ENCODE measurements around the gene ALLC.

- TF ChIP-seq CTCF (IDR thresholded peaks at IDR 0.05; ENCODE audit: borderline replicate concordance, extremely low read depth, low read length, poor library complexity, severe bottlenecking), result no peak
- no peak for TF ChIP-seq EZH2 (IDR thresholded peaks at IDR 0.05; ENCODE audit: borderline replicate concordance, low read depth, low read length, severe bottlenecking)
Observed at GRCh38 chr2:3652896-3653625, 4.9 kb upstream of the ALLC start.
